Measurements from ENCODE around the gene BIN2. TPM values are rescaled to one million over a fixed set of nuclear protein-coding genes. Genes with fewer than 3 reads are reported as not detected.

The BIN2 gene
- polyA plus RNA-seq, 3 donors: 120 to 376 (median 196) TPM

- Histone ChIP-seq H3K4me2 (replicated peaks; ENCODE audit: extremely low read depth, low read length, poor library complexity, severe bottlenecking) (no peak overlapping the region), H3K4me3 (replicated peaks in 1 of 3; ENCODE audit: low read depth in 2 of 3, low read length in 3 of 3) (no peak overlapping the region), H2AFZ (ENCODE audit: insufficient read depth, low read depth, low read length, poor library complexity, severe bottlenecking) (no peak overlapping the region), H3K36me3 (replicated peaks in 1 of 2; ENCODE audit: control insufficient read depth in 1 of 2, insufficient read depth in 2 of 2, low read length in 2 of 2) (peaks cover 75 to 95% of the 10 kb centered on the region in 2 donors), H3K9me3 (replicated peaks in 1 of 2; ENCODE audit: control insufficient read depth in 1 of 2, insufficient read depth in 1 of 2, low read length in 2 of 2) (no peaks in the 10 kb centered on the region), H4K20me1 (ENCODE audit: insufficient read depth, low read length) (peaks cover 100% of the 10 kb centered on the region), H3K79me2 (ENCODE audit: insufficient read depth, low read length) (peaks cover 97% of the 10 kb centered on the region), H3K4me1 (ENCODE audit: control insufficient read depth in 1 of 2, insufficient read depth in 2 of 2, low read length in 2 of 2) (peaks cover 0 to 2% of the 10 kb centered on the region in 2 donors), H3K27me3 (ENCODE audit: control insufficient read depth in 2 of 2, insufficient read depth in 2 of 2, low read length in 2 of 2) (no peaks in the 10 kb centered on the region), H3K9ac (ENCODE audit: insufficient read depth, low read length, poor library complexity, severe bottlenecking) (no peak overlapping the region), H3K27ac (ENCODE audit: low read depth in 1 of 2, low read length in 2 of 2) (no peak overlapping the region)
- Mint-ChIP-seq H3K9me3 (peaks cover 0 to under 1% (median 0%) of the 10 kb centered on the region in 7 donors), H3K36me3 (peaks cover 65 to 88% of the 10 kb centered on the region in 2 donors), H3K27ac (peak overlapping the region in 3 of 7 donors; percentile 32 to 70 (median 40)), H3K4me3 (no peak overlapping the region), H3K4me1 (peaks cover 38% of the 10 kb centered on the region), H3K27me3 (ENCODE audit: low read depth in 3 of 3) (no peaks in the 10 kb centered on the region)
- no CpG with 5 or more reads among the region's 1 CpG for WGBS (ENCODE audit: insufficient coverage)
- intact Hi-C loops (cut with micrococcal nuclease): no loop called here
- DNase-seq: no peak
- no peak for TF ChIP-seq CTCF (IDR thresholded peaks at IDR 0.05)
Observed at GRCh38 chr12:51311389-51311788, 12.6 kb downstream of the BIN2 start.

GRCh38 chr12:51307655-51308593 is 16.1 kb downstream of the BIN2 start:
- Histone ChIP-seq H3K36me3 (replicated peaks in 1 of 2; ENCODE audit: control insufficient read depth in 1 of 2, insufficient read depth in 2 of 2, low read length in 2 of 2) (peaks cover 80 to 93% of the 10 kb centered on the region in 2 donors), H3K27me3 (ENCODE audit: control insufficient read depth in 2 of 2, insufficient read depth in 2 of 2, low read length in 2 of 2) (no peaks in the 10 kb centered on the region), H3K4me1 (ENCODE audit: control insufficient read depth in 1 of 2, insufficient read depth in 2 of 2, low read length in 2 of 2) (no peaks in the 10 kb centered on the region), H3K9ac (ENCODE audit: insufficient read depth, low read length, poor library complexity, severe bottlenecking) (no peak overlapping the region), H3K27ac (ENCODE audit: low read depth in 1 of 2, low read length in 2 of 2) (peak overlapping the region in 1 of 2 donors; percentile 68), H3K79me2 (ENCODE audit: insufficient read depth, low read length) (peaks cover 93% of the 10 kb centered on the region), H4K20me1 (ENCODE audit: insufficient read depth, low read length) (peaks cover 100% of the 10 kb centered on the region), H2AFZ (ENCODE audit: insufficient read depth, low read depth, low read length, poor library complexity, severe bottlenecking) (no peak overlapping the region), H3K4me3 (replicated peaks in 1 of 3; ENCODE audit: low read depth in 2 of 3, low read length in 3 of 3) (no peak overlapping the region), H3K9me3 (replicated peaks in 1 of 2; ENCODE audit: control insufficient read depth in 1 of 2, insufficient read depth in 1 of 2, low read length in 2 of 2) (no peaks in the 10 kb centered on the region), H3K4me2 (replicated peaks; ENCODE audit: extremely low read depth, low read length, poor library complexity, severe bottlenecking) (no peak overlapping the region)
- 61% methylated on average over 4 of the region's 6 CpGs for WGBS (ENCODE audit: insufficient coverage)
- Mint-ChIP-seq H3K36me3 (peaks cover 73 to 92% of the 10 kb centered on the region in 2 donors), H3K9me3 (peaks cover 0 to 3% (median 0%) of the 10 kb centered on the region in 7 donors), H3K4me1 (peaks cover 35% of the 10 kb centered on the region), H3K4me3 (no peak overlapping the region), H3K27me3 (ENCODE audit: low read depth in 3 of 3) (no peaks in the 10 kb centered on the region), H3K27ac (peak overlapping the region in 6 of 7 donors; percentile 10 to 87 (median 66))
- intact Hi-C loops (cut with micrococcal nuclease): no loop called here
- no peak for DNase-seq
- TF ChIP-seq CTCF (IDR thresholded peaks at IDR 0.05): no peak

Data from CD14-positive monocyte (primary cell).